GM18909 (cell line): Measurements from ENCODE around the gene AFAP1L2.
"Not testable (repeated sequence)": the region's sequence is repeated elsewhere in the genome, so short reads cannot be mapped to it uniquely, and the experiment has no call there.

Experiments used
- ATAC-seq: cut with Tn5 transposase; IDR thresholded peaks from one replicate; pipeline ENCODE4 v1.9.1; 2021; ENCODE audit warnings: mild to moderate bottlenecking; ENCODE audit not compliant: unreplicated experiment, poor library complexity

AFAP1L2 gene

DNA sequence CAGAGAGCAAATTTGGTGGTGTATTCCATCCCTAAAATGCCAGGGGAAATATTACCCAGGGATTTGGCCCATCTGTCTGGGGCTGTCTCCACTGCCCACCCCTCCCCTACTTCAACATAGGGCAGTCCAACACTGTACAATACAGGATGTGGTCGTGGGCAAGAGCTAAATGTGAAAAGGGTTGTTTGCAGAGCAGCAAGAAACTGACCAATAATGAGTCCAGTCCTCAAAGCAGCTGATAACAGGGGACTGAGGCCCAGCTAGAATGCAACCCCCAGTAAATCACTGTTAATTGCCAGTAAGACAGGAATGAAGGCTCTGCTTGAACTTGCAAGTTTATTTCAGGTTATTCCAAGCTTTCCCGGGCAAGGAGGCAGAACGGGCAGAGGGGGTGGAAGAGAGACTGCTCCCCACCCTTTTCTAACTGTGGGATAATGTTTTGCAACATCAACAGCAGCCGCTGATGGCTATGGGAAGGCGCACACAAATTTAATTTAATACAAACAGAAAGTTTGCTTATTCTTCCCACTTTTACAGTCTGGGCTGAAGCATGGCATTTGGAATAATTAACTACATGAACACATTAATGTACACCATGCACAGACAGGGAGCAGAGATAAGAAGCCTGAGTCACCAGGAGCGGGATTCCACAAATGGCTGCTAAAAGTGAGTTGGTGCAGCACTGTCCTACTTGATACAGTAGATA, 36.8 kb downstream of the AFAP1L2 start:
- ATAC-seq: no peak

DNA sequence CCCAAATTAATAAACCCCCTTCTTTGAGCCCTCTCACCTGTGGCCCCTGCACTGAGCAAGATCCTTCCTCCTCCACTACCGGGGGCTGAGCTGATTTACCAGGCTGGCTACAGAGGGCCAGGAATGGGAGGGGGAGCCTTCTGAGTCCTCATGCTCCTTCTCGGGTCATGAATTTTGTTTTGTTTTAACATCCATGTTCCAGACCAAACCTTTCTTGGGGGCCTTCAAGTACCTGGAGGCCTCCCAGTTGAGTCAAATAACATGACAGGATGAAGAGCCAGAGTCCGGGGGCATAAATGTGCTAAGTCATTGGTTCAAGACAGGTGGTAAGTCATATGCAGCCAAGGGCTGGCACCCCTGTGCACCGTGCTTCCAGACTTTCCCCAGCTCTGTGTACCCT, 39.6 kb downstream of the AFAP1L2 start:
- ATAC-seq: no peak

DNA sequence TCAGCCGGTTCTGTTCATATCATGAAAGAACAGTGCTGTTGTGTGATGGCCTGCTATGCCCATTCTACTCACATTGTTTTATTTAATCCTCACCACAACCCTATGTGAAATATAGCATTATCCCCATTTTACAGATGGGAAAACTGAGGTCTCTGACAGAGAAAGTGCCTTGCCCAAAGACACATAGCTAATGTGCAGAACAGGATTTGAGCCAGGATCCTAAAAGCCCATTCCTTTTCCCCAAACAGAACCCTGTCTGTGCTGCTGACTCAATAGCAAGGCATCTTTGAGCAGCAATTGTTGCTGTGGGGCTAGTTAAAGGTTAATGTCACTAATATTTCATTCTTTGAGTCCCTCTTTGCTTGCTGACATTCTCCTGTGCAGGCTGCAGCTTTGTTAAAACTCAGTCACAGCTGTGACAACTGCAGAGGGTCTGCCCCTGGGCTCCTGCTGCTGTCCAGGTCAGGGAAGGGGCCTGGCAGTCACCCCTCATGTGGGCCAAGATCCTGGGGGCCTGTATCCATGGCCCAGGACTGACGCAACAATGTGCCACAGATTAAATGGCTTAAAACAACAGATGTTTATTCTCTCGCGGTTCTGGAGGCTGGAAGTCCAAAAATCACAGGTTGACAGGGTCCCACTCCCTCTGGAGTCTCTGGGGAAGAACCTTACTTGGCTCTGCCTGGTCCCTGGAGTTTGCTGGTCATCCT, 40.4 kb downstream of the AFAP1L2 start:
- no peak for ATAC-seq

DNA sequence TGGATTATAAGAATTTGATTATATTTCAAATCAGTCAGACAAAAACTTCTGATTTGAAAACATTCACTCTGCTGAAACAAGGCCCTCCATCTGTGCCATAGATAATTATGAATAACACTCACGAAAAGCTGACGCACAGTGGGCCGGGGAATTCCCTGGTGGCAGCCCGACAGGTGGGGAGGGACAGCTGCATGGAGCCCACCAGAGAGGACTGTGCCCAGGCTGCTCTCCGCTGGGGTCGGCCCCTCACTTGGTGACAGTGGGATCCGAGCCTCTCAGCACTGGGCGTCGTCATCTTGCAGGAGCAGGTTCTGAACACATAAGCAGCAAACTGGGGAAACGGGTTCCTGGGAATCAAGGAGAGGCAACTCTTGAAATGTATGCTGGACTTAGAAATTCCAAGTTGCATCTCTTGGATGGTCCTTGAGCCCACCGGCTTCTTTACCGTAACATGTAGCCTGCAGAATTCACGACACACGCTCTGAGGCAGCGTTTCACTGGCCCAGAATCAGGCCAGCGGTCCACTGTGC, 41.4 kb downstream of the AFAP1L2 start:
- ATAC-seq: no peak

DNA sequence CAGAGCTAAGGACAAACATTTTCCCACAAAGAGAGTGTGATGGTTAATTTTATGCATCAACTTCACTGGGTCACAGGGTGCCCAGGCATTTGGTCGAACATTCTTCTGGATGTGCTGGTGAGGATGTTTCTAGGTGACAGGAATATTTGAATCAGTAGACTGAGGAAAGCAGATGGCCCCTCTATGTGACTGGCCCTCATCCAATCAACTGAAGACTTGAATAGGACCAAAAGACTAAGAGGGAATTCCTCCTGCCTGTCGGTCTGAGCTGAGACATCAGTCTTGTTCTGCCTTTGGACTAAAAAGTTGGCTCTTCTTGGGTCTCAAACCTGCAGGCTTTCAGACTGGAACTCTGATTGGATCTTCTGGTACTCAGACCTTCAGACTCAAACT, 44.4 kb downstream of the AFAP1L2 start:
- ATAC-seq: no peak

DNA sequence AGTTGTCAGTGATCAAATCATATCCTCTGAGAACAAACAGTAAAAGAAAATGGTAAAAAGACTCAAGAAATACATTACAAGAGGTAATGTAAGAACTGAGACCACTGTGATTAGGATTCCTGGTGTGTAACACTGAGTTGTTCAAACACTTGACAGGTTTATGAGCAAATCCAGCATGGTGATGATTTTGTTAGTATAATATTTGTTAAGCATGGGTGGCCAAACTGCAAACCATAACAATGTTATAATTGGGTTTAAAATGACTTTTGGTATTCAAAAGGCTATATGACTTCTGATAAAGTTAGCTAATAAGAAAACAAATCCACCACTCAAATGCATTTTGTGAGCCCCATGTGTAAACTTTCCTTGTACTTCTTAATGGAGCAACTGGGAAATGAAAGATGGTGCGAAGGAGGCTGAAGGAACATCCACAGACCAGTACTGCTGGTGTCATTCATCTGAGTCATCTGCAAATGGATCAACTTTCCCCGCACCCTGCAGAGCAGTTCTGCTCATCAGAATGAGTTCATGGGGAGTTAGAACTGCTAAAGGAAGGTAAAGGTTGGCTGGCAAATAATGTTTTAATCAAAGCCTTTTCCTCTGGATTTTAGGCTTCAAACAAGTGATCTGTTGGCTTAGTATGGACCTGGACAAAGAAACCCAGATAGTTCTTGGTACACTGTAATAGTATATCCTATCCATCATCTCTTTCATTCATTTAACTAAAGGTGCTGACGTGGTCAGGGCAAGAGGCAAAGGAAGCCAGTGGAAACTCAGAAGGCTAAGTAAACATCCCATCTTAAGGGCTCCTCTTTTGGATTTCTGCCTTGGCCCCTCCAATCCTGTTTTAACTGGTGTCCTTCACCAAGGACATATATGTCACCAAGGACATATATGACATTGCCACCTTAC, 45.0 kb downstream of the AFAP1L2 start:
- ATAC-seq: no peak

DNA sequence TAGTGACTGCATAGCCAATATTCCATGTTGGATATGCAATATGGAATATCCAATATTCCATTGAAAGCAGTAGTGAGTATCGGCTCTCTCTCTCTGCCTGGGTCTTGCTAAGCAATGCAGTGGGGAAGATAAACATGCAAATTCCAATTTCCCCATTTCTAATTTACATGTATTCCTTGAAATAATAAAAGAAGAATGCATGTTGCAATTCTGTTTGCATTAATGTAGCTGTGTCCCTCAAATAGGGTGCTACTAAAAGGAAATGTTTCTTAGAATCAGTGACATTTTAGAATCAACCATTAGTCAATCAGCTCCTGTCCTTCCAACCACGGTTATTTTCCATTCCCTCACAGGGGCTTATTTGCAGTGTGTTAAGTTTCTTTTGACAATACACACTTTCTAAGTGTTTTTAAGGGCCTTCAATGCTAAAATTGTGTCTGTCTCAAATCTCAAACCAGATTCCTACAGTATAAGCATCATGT, 46.7 kb downstream of the AFAP1L2 start:
- ATAC-seq: no peak

DNA sequence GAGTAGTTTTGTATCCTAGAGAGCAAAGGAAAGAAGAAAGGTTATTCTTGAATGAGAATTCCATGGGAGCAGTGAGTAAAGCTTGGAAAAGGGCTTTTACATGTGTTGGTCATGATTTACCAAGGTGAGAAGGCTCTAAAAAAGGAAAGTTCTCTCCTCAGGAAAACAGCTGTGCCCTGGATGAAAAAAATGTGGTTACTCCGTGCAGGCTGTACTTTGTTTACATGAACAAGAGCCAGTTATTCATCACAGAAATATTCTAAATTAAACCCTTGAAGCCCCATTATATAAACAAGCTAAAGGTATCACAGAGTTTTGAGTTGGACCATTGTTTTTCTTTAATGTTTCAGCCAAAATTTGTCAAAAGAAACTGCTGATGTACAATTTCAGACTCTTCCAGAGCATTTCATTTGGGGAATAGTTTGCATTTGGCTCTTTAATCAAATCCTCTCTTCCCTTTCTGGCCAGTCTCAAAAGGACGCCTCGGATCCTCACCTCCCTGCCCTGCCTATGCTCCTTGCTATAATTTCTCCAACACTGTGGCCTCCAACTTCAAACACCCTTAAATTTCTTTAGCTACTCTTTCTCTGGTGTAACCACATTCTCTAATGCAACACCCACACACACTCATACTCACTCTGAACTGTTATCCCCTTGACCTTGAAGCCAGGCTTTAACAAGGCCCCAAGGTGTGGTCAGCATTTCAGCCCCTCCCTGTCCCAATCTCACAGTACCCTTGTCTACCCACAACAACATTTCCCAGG, 47.4 kb downstream of the AFAP1L2 start:
- no peak for ATAC-seq

DNA sequence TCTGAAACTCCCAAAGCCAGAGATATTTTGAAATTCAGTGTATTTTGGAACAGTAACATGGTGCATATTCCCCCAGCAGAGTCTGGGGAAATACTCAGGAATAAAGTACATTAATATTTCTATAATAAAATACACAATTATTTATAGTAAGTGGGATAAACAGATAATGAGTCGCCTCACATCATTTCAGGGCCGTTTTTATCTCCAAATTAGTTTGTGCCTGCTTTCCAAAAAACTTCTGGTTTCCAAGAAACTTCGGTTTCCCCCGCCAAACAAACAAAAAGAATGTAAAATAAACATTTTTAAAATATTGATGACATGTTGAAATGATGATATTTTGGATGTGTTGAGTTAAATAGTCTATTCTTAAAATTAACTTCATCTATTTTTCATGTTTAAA, 48.2 kb downstream of the AFAP1L2 start:
- ATAC-seq: no peak

DNA sequence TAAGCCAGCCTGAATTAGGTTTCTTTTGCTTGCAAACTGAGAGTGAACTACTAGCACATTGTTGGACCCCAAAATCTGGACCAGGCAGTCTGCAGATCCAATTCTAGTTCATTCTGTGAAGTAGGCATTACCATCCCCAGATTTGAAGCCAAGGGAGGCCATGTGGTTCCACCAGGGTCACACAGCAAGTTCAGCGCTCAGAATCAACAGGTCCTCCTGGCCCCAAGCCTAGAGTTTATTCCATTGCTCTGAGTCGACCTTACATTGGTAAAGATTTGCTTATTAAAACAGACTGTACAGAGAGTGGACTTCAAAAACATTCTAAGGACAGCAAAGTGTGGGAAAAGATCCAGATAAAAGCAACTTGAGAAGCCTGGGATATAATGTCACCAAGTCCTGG, 50.9 kb downstream of the AFAP1L2 start:
- no peak for ATAC-seq

DNA sequence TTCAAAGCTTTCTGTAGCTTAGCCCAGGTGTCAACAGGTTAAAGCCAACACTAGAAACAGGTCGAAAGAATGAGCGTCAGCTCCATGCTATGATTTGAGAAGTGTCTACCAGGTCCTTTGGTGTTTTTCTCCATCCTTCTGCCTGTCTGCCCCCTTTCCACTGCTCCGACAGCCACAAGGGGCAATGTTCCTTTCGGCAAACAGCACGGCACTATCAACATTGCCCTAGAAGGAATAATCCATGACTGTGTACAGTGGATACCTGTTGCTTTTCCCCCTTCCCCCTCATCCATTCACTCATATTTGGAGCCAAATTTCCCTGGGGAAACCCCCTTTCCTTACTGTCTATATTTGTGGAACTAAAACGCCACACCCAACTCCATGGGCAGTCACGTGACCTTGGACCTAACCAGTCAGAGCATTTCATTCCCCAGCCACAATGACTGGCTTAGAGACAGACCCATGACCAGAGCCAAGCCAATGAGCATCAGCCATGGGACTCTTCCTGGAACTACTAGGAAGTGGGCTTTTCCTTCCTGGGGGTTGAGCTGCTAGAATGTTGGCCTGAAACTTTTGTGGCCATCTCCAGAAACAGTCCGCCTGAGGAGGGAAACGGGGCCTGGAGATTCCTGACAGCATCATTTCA, 51.5 kb downstream of the AFAP1L2 start:
- no peak for ATAC-seq

DNA sequence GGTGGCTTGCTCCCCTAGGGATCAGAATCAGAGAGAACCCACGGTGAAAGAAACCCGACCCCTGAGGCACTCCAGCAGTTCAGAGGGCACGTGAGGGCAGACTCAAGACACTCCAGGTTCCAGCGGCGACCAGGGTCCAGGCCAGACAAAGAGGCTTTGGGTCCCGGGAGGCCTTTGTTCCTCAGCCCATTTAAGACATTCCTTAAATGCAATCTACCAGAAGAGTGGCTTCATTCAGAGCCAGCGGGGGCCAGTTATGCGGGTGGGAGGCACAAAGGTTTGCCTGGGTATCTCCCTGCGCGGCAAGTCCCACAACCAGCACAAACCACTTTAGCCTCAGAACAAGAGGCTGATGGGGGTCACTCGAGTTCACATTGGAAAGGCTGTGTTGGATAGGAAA, 53.6 kb downstream of the AFAP1L2 start:
- no peak for ATAC-seq

DNA sequence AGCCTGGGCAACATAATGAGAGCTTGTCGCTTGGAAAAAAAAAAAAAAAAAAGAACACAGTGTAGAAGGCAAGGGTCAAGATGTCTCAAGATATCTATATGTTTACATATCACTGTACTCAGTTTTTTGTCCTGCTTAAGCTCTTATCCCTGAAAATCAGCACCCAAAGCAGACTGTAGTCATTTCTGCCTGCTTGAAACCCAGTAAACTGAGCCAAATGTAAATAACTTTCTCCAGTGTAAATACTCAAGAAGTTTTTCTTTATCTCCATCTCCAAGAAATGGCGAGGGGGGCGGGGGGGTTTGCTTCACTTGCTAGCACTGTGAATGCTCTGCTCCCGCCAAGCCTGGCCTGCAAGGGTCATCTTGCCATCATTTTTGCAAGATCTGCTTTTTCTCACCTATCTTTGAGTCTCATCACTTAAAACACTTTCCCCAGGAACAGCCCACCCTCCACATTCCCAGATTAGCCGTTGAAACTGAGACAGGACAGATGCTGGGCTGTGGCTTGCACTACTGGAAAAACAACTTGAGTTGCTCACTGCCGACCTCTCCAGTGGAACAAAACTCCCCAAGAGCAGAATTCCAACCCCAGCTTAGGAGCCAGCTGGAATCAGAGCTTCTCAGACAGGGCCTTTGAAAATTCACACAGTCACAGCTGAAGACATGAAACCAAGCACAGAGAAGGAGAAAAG, 54.6 kb downstream of the AFAP1L2 start:
- ATAC-seq: no peak

DNA sequence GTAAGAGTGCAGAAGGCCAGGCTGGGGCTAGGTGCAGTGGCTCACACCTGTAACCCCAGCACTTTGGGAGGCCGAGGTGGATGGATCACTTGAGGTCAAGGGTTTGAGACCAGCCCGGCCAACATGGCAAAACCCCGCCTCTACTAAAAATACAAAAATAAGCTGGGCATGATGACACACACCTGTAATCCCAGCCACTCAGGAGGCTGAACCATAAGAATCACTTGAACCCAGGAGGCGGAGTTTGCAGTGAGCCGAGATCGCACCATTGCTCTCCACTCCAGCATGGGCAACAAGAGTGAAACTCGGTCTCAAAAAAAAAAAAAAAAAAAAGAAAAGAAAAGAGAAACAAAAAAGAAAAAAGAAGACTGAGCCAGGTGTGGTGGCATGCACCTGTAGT, 55.2 kb downstream of the AFAP1L2 start:
- ATAC-seq: not testable (repeated sequence)

DNA sequence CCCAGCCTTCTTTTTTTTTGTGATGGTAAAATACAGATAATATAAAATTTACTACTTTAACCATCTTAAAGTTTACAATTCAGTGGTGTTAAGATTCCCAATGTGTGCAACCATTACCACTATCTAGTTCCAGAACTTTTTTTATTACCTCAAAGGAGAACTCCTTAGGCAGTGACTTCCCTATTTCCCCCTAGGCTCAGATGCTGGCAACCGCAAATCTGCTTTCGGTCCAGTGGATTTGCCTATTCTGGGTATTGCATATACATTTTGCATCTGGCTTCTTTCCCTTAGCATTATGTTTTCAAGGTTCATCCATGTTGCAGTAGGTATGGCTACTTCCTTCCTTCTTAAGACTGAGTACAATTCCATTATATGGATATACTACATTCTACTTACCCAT, 56.5 kb downstream of the AFAP1L2 start:
- no peak for ATAC-seq

DNA sequence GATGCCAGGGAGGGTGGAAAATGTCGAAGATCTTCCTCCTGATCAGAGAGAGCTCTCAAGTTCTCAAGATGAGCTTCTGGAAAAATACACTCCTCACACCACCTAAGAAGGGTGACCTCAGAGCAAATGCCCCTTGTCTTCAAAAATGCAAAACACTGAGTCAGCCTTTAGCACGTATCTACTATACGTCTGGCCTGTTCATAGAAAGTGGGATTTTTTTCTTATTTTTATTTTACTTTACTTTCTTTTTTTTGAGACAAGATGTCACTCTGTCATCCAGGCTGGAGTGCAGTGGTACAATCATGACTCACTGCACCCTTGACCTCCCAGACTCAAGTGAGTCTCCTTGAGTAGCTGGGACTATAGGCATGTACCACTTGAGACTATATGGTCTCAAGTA, 57.1 kb downstream of the AFAP1L2 start:
- no peak for ATAC-seq

DNA sequence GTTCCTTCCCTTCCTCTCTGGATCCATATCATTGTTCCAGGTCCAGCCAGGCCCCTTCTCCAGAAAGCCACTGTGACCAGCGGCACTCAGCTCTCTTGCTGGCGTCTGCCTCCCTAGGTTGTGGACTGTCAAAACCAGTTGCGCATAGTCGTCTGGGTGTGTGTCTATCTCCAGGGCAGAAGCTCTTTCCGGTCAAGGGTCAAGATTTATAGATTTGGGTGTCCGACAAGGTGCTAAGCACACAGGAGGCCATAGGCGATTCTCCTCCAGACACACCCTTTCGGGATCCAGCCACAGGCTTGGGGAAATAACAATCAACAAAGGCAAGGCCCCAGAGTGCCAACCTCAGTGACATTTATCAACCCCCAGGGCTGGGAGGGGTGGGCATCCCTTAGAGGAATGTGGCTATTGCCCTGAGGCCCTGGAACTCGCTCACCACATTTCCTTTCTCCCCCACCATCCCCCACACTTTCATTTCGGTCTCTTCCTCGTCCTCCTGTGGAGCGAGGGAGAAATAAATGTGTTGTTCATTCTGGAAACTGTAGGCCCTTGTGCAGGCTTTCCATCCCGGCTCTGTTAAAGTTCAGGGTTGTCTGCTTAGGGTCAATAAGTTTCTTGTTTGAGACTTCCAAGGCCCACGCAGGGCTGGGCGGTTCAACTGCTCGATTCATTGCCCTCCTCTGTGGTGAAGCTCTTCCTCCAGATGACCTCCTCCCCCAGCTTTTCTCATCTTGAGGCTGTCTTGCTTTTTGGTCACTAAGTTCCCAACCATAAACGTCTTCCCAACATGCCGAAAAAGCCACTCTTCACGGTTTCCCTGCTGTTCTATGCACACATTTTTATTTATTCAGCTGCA, 57.9 kb downstream of the AFAP1L2 start:
- no peak for ATAC-seq

DNA sequence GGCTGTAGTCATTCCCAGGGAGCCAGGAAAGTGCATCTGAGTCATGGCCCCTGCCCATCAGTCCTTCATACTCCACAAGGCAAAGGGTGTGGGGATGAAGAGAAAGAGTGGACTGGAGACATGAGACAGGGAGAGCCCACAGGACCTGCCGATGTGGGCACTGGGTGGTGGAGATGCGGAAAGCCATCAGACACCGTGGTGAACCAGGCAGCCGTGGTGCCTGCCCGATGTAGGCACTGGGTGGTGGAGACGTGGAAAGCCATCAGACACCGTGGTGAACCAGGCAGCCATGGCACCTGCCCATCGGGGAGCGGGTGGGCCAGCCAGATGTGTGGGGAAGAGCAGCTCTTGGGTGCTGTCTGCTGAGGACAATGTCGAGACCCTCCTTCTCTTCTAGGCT, 58.6 kb downstream of the AFAP1L2 start:
- no peak for ATAC-seq
